B cell (primary cell): ENCODE results near the gene TRANK1. TPM values are rescaled to one million over a fixed set of nuclear protein-coding genes. Genes with fewer than 3 reads are reported as not detected.
A peak's percentile ranks its signal among the peaks of the same experiment; 100 is the strongest.

ENCODE experiments used
- ATAC-seq: fragments of 200-7000 bp; cut with Tn5 transposase; one replicate; pipeline ENCODE4 v1.10.0; 2021; ENCODE audit warnings: low read depth, mild to moderate bottlenecking, moderate number of reproducible peaks, moderate library complexity
- CTCF ChIA-PET: fragments of 350-600 bp; sonication (Branson Sonifier 250); formaldehyde crosslinking; loops from one replicate; lab custom pipeline; 2021; ENCODE audit warnings: antibody characterized with exemption, inconsistent platforms; lab: Charles Lee
- POLR2A ChIA-PET: fragments of 350-600 bp; sonication (Branson Sonifier 250); formaldehyde crosslinking; loops from one replicate; lab custom pipeline; 2021; ENCODE audit warnings: antibody characterized with exemption; lab: Charles Lee
- DNase-seq: peaks from one replicate; pipeline ENCODE4 v3.0.0; 2013
- H2AFZ ChIP-seq: 2 replicates; pipeline ENCODE4 v1.6.1; 2012; ENCODE audit warnings: mild to moderate bottlenecking, low read depth, low read length; ENCODE audit not compliant: insufficient read depth, poor library complexity, severe bottlenecking
- H3K27ac ChIP-seq, 2 donors: 1 replicate in 1 of 2; 2 replicates in 1 of 2; pipeline ENCODE4 v1.5.1; 2012 to 2013; ENCODE audit warnings: low read length in 2 of 2, mild to moderate bottlenecking in 2 of 2, moderate library complexity in 1 of 2
- H3K27me3 ChIP-seq, 4 experiments: fragments of 200-600 bp in 1 of 4; sonication (generic) in 1 of 4; replicated peaks in 1 of 4; 1 replicate in 2 of 4; 2 replicates in 2 of 4; pipeline versions ENCODE4 v1.6.1 to v1.7.0; 2013 to 2016; ENCODE audit warnings: low read length in 3 of 4, mild to moderate bottlenecking in 2 of 4, mixed read lengths in 1 of 4, moderate library complexity in 1 of 4; ENCODE audit not compliant: insufficient read depth in 4 of 4, control insufficient read depth in 3 of 4; ENCODE audit errors: control extremely low read depth in 1 of 4
- H3K36me3 ChIP-seq, 2 experiments: replicated peaks in 1 of 2; 1 replicate in 1 of 2; 2 replicates in 1 of 2; pipeline versions ENCODE4 v1.6.1 to v1.7.1; 2013; ENCODE audit warnings: low read length in 1 of 2; ENCODE audit not compliant: insufficient read depth in 2 of 2, control insufficient read depth in 1 of 2; ENCODE audit errors: control extremely low read depth in 1 of 2, extremely low read depth in 1 of 2
- H3K4me1 ChIP-seq, 2 donors: fragments of 200-600 bp in 1 of 2; sonication (generic) in 1 of 2; 1 replicate in 1 of 2; 2 replicates in 1 of 2; pipeline versions ENCODE4 v1.5.1 to v1.6.1; 2013 to 2017; ENCODE audit warnings: low read length in 2 of 2; ENCODE audit not compliant: control insufficient read depth in 2 of 2, insufficient read depth in 2 of 2
- H3K4me2 ChIP-seq: replicated peaks from 2 replicates; pipeline ENCODE3; 2012; ENCODE audit warnings: mild to moderate bottlenecking, low read depth, low read length; ENCODE audit not compliant: poor library complexity, severe bottlenecking
- H3K4me3 ChIP-seq, 5 experiments: fragments of 200-600 bp in 1 of 5; sonication (generic) in 1 of 5; 1 replicate in 3 of 5; 2 replicates in 2 of 5; pipeline versions ENCODE4 v1.5.1 to v1.7.0; 2011 to 2016; ENCODE audit warnings: low read length in 4 of 5, mild to moderate bottlenecking in 4 of 5, low read depth in 2 of 5, control low read depth in 1 of 5, moderate library complexity in 1 of 5; ENCODE audit not compliant: insufficient read depth in 1 of 5; ENCODE audit errors: control extremely low read depth in 1 of 5, extremely low read depth in 1 of 5
- H3K79me2 ChIP-seq: fragments of 200-600 bp; sonication (generic); one replicate; pipeline ENCODE4 v1.6.0; 2016; ENCODE audit warnings: low read length; ENCODE audit not compliant: control insufficient read depth, insufficient read depth
- H3K9ac ChIP-seq: fragments of 200-600 bp; sonication (generic); 2 replicates; pipeline ENCODE4 v1.6.1; 2017; ENCODE audit warnings: mild to moderate bottlenecking, low read length, moderate library complexity
- H3K9me3 ChIP-seq, 3 donors: one replicate each; pipeline versions ENCODE4 v1.6.1 to v1.7.1; 2013; ENCODE audit warnings: low read length in 2 of 3; ENCODE audit not compliant: control insufficient read depth in 2 of 3, insufficient read depth in 1 of 3; ENCODE audit errors: control extremely low read depth in 1 of 3
- H4K20me1 ChIP-seq: 2 replicates; pipeline ENCODE4 v1.6.0; 2012; ENCODE audit warnings: mild to moderate bottlenecking, low read length; ENCODE audit not compliant: insufficient read depth, control insufficient read depth, poor library complexity, severe bottlenecking
- H3K27ac Mint-ChIP-seq: one replicate; pipeline ENCODE4 v1.8.0; 2021; ENCODE audit warnings: mixed read lengths
- H3K27me3 Mint-ChIP-seq: one replicate; pipeline ENCODE4 v1.8.0; 2021; ENCODE audit warnings: mixed read lengths
- H3K4me1 Mint-ChIP-seq: one replicate; pipeline ENCODE4 v1.8.0; 2021; ENCODE audit warnings: mixed read lengths
- H3K4me3 Mint-ChIP-seq: one replicate; pipeline ENCODE4 v1.8.0; 2021; ENCODE audit warnings: mixed read lengths
- H3K9me3 Mint-ChIP-seq: one replicate; pipeline ENCODE4 v1.8.0; 2022; ENCODE audit warnings: mixed read lengths; ENCODE audit not compliant: insufficient read depth
- EZH2 ChIP-seq: IDR thresholded peaks from 2 replicates; pipeline ENCODE4 v1.6.1; 2012; ENCODE audit warnings: borderline replicate concordance, low read depth, mild to moderate bottlenecking, moderate library complexity, low read length; ENCODE audit not compliant: insufficient read depth, poor library complexity, severe bottlenecking
- WGBS: methylation state at CpG from one replicate; pipeline ENCODE4 v1.1.5; 2013; ENCODE audit warnings: missing lambda C conversion rate; ENCODE audit not compliant: insufficient coverage; 5-methylcytosine and 5-hydroxymethylcytosine counted together
- intact Hi-C: fragments of 100-400 bp; cut with micrococcal nuclease; formaldehyde crosslinking; loops from one replicate; pipeline ENCODE4 v1.10.0; 2022
- polyA plus RNA-seq: library from polyadenylated mRNA; depleted of rRNA; stranded (reverse); fragments of >200 nt; gene quantifications from 2 replicates; pipeline ENCODE4 v1.2.3, GENCODE V29; 2012
- total RNA-seq, 2 donors: library from RNA; stranded (reverse); fragments of 120-200 nt in 1 of 2; gene quantifications; 1 replicate in 1 of 2; 2 replicates in 1 of 2; pipeline versions ENCODE4 v1.2.3 to v1.2.4, GENCODE V29; 2013 to 2022
- TF ChIP-seq, protein P1 (sequence below): fragments of 200-600 bp; IDR thresholded peaks from one replicate; pipeline ENCODE4 v1.8.0; 2022; ENCODE audit warnings: antibody characterized with exemption, mild to moderate bottlenecking

The TRANK1 gene
- total and polyA plus RNA-seq, 2 donors (not counting 1 experiment from before 2014, with no cell fraction given), result 20.8 to 147 TPM

DNA sequence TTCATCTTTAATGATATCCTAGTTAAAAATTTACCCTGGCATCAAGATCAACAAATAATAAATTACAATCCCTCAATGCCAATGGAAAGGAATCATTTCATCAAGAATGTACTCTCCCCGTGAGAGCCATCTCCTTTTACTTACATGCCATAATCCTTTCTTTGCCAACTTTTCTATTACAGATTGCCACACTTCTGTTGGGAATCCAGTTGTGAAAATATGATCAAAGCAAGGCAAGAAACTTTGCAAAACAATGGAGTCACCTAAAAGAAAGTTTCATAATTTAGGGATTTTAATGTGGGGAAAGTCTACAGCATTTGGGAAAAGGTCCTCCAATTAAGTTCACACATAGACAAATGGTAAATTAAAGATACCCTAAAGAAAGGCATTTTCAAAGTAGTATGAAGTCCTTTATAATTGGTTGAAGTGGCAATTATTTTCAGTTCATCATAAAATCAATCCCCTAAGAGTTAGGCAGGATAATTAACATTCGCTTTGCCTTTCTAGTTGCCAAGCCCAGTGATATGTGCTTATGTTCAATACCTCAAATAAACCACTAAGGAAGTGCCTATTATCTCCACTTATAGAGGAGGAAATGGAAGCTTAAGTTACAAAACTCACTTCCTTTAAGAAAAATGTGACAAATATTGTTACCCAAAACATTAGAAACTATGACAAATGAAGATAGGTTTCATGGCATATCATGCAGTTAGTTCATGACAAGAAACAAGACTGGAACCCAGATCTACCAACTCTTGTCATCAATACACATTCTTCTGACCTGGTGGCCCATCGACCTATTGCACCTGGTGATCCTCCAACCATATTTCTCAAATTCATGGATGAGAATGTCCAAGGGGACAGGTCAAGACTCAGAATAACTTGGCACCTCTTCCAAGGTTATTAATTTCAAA is 49.1 kb downstream of the TRANK1 start:
- DNase-seq (no peak), ATAC-seq (no peak)
- H3K4me3 ChIP-seq, result peak overlapping the region in 1 of 5 experiments; percentile 37
- peak overlapping the region; percentile 84 to 97 for H3K27ac ChIP-seq
- intact Hi-C loops, result no loop called here
- H3K4me2 ChIP-seq, result peak overlapping the region; percentile 77
- 71% methylated on average over 1 of the region's 3 CpGs for WGBS
- H3K4me1 ChIP-seq, result peaks cover 72 to 82% of the 10 kb centered on the region in 2 donors
- TF ChIP-seq, protein P1, sequence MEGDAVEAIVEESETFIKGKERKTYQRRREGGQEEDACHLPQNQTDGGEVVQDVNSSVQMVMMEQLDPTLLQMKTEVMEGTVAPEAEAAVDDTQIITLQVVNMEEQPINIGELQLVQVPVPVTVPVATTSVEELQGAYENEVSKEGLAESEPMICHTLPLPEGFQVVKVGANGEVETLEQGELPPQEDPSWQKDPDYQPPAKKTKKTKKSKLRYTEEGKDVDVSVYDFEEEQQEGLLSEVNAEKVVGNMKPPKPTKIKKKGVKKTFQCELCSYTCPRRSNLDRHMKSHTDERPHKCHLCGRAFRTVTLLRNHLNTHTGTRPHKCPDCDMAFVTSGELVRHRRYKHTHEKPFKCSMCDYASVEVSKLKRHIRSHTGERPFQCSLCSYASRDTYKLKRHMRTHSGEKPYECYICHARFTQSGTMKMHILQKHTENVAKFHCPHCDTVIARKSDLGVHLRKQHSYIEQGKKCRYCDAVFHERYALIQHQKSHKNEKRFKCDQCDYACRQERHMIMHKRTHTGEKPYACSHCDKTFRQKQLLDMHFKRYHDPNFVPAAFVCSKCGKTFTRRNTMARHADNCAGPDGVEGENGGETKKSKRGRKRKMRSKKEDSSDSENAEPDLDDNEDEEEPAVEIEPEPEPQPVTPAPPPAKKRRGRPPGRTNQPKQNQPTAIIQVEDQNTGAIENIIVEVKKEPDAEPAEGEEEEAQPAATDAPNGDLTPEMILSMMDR, result no peak
- TF ChIP-seq EZH2, result no peak
- peaks cover 66% of the 10 kb centered on the region for H3K79me2 ChIP-seq
- H3K4me1 Mint-ChIP-seq, result peaks cover 82% of the 10 kb centered on the region
- H3K27me3 Mint-ChIP-seq, result no peaks in the 10 kb centered on the region
- H2AFZ ChIP-seq, result no peak overlapping the region
- no peaks in the 10 kb centered on the region for H3K9me3 ChIP-seq
- peaks cover 1 to 47% of the 10 kb centered on the region in 2 experiments for H3K36me3 ChIP-seq
- H4K20me1 ChIP-seq, result no peaks in the 10 kb centered on the region
- peak overlapping the region; percentile 55 for H3K27ac Mint-ChIP-seq
- H3K9me3 Mint-ChIP-seq, result no peaks in the 10 kb centered on the region
- peak overlapping the region; percentile 35 for H3K9ac ChIP-seq
- CTCF ChIA-PET, result interaction anchor here (0.9 to 9.2 kb wide), 5 partner anchors 9 to 62 kb away, joined by 3 to 90 read pairs (median 18); no protein-coding TSS in a partner anchor
- H3K4me3 Mint-ChIP-seq, result peak overlapping the region; percentile 32
- no peaks in the 10 kb centered on the region for H3K27me3 ChIP-seq
- POLR2A ChIA-PET, result no interaction called here
